Measurements from ENCODE around the gene SFN. TPM values are rescaled to one million over a fixed set of nuclear protein-coding genes. Genes with fewer than 3 reads are reported as not detected.

The SFN gene
- total RNA-seq, 1 experiment from 2014 or later, result 245 TPM

DNA sequence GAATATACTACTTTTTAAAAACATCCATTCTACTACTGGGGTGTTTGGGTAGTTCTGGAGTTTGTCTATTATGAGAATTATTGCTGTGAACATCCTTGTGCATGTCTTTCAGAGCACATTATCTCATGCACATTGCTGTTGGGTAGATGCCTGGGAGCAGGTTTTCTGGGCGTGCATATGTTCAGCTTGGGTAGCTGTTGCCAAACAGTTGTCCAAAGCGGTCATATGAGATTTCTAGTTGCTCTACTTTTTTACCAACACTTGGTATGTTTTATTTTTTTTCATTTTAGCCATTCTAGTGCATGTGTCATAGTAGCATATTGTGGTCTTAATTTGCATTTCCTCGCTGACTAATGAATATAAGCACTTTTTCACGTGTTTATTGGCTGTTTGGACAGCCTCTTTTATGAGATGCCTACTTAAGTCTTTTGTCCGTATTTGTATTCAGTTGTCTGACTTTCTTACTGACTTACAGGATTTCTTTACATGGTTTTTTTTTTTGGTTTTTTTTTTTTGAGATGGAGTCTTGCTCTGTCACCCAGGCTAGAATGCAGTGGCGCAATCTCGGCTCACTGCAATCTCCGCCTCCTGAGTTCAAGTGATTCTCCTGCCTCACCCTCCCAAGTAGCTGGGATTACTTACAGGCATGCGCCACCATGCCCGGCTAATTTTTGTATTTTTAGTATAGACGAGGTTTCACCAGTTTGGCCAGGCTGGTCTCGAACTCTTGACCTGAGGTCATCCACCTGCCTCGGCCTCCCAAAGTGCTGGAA lies 18.3 kb upstream of the SFN start:
- Histone ChIP-seq H3K27me3 (ENCODE audit: insufficient read depth, low read length) (no peaks in the 10 kb centered on the region), H3K27ac (ENCODE audit: low read depth, low read length) (no peak overlapping the region), H4K20me1 (ENCODE audit: insufficient read depth) (no peaks in the 10 kb centered on the region), H3K4me3 (replicated peaks in 1 of 2; ENCODE audit: low read depth in 1 of 2, low read length in 2 of 2) (no peak overlapping the region), H3K4me2 (ENCODE audit: low read length) (no peak overlapping the region), H3K9me2 (ENCODE audit: insufficient read depth) (no peaks in the 10 kb centered on the region), H3K79me2 (ENCODE audit: insufficient read depth, low read length) (peaks cover 12% of the 10 kb centered on the region; the same call in 1 of the 2 replicates), H3K4me1 (ENCODE audit: control insufficient read depth in 1 of 2, insufficient read depth in 2 of 2, low read length in 2 of 2) (peaks cover 19 to 27% of the 10 kb centered on the region in 2 experiments), H3K36me3 (ENCODE audit: control insufficient read depth in 1 of 2, insufficient read depth in 2 of 2, low read length in 2 of 2) (peaks cover 6 to 15% of the 10 kb centered on the region in 2 experiments; a peak in 2 of 4 replicates), H2AFZ (ENCODE audit: low read depth, low read length, poor library complexity, severe bottlenecking) (no peak overlapping the region), H3K9me3 (ENCODE audit: control insufficient read depth in 1 of 2, insufficient read depth in 1 of 2, low read depth in 1 of 2, low read length in 2 of 2) (no peaks in the 10 kb centered on the region), H3K9ac (ENCODE audit: low read length) (no peak overlapping the region)
- CTCF ChIA-PET, result no interaction called here
- BruUV-seq (replicated peaks), result no TSS peak
- TF ChIP-seq ZNF274 (IDR thresholded peaks at IDR 0.05; ENCODE audit: low read depth, low read length) (no peak), CEBPB (IDR thresholded peaks at IDR 0.05; ENCODE audit: low read depth) (no peak), RAD21 (IDR thresholded peaks at IDR 0.05; ENCODE audit: low read depth) (no peak), CBX3 (IDR thresholded peaks at IDR 0.05; ENCODE audit: low read depth) (no peak), EZH2phosphoT487 (IDR thresholded peaks at IDR 0.05; ENCODE audit: borderline replicate concordance) (no peak), SIN3A (IDR thresholded peaks at IDR 0.05; ENCODE audit: low read depth) (no peak), JUND (IDR thresholded peaks at IDR 0.05) (no peak), EZH2 (IDR thresholded peaks at IDR 0.05) (no peak), ZFX (IDR thresholded peaks at IDR 0.05) (no peak), EGR1 (IDR thresholded peaks at IDR 0.05; ENCODE audit: low read depth) (no peak), POLR2AphosphoS5 (IDR thresholded peaks at IDR 0.05; ENCODE audit: low read depth, low read length) (no peak), SP1 (IDR thresholded peaks at IDR 0.05; ENCODE audit: low read depth) (no peak)
- TF ChIP-seq, protein P1, sequence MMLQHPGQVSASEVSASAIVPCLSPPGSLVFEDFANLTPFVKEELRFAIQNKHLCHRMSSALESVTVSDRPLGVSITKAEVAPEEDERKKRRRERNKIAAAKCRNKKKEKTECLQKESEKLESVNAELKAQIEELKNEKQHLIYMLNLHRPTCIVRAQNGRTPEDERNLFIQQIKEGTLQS (IDR thresholded peaks at IDR 0.05), result no peak
- TF ChIP-seq, protein P2, sequence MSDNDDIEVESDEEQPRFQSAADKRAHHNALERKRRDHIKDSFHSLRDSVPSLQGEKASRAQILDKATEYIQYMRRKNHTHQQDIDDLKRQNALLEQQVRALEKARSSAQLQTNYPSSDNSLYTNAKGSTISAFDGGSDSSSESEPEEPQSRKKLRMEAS (IDR thresholded peaks at IDR 0.05), result no peak
- TF ChIP-seq, protein P3, sequence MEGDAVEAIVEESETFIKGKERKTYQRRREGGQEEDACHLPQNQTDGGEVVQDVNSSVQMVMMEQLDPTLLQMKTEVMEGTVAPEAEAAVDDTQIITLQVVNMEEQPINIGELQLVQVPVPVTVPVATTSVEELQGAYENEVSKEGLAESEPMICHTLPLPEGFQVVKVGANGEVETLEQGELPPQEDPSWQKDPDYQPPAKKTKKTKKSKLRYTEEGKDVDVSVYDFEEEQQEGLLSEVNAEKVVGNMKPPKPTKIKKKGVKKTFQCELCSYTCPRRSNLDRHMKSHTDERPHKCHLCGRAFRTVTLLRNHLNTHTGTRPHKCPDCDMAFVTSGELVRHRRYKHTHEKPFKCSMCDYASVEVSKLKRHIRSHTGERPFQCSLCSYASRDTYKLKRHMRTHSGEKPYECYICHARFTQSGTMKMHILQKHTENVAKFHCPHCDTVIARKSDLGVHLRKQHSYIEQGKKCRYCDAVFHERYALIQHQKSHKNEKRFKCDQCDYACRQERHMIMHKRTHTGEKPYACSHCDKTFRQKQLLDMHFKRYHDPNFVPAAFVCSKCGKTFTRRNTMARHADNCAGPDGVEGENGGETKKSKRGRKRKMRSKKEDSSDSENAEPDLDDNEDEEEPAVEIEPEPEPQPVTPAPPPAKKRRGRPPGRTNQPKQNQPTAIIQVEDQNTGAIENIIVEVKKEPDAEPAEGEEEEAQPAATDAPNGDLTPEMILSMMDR (IDR thresholded peaks at IDR 0.05 in 2 of 3, conservative IDR thresholded peaks at IDR 0.05 in 1 of 3; ENCODE audit: borderline replicate concordance in 1 of 3, insufficient read depth in 1 of 3, low read depth in 2 of 3, low read length in 2 of 3), result no peak
- TF ChIP-seq, protein P4, sequence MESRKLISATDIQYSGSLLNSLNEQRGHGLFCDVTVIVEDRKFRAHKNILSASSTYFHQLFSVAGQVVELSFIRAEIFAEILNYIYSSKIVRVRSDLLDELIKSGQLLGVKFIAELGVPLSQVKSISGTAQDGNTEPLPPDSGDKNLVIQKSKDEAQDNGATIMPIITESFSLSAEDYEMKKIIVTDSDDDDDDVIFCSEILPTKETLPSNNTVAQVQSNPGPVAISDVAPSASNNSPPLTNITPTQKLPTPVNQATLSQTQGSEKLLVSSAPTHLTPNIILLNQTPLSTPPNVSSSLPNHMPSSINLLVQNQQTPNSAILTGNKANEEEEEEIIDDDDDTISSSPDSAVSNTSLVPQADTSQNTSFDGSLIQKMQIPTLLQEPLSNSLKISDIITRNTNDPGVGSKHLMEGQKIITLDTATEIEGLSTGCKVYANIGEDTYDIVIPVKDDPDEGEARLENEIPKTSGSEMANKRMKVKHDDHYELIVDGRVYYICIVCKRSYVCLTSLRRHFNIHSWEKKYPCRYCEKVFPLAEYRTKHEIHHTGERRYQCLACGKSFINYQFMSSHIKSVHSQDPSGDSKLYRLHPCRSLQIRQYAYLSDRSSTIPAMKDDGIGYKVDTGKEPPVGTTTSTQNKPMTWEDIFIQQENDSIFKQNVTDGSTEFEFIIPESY (IDR thresholded peaks at IDR 0.05; ENCODE audit: extremely low read depth, insufficient replicate concordance, low read length), result no peak
- TF ChIP-seq, protein P5, sequence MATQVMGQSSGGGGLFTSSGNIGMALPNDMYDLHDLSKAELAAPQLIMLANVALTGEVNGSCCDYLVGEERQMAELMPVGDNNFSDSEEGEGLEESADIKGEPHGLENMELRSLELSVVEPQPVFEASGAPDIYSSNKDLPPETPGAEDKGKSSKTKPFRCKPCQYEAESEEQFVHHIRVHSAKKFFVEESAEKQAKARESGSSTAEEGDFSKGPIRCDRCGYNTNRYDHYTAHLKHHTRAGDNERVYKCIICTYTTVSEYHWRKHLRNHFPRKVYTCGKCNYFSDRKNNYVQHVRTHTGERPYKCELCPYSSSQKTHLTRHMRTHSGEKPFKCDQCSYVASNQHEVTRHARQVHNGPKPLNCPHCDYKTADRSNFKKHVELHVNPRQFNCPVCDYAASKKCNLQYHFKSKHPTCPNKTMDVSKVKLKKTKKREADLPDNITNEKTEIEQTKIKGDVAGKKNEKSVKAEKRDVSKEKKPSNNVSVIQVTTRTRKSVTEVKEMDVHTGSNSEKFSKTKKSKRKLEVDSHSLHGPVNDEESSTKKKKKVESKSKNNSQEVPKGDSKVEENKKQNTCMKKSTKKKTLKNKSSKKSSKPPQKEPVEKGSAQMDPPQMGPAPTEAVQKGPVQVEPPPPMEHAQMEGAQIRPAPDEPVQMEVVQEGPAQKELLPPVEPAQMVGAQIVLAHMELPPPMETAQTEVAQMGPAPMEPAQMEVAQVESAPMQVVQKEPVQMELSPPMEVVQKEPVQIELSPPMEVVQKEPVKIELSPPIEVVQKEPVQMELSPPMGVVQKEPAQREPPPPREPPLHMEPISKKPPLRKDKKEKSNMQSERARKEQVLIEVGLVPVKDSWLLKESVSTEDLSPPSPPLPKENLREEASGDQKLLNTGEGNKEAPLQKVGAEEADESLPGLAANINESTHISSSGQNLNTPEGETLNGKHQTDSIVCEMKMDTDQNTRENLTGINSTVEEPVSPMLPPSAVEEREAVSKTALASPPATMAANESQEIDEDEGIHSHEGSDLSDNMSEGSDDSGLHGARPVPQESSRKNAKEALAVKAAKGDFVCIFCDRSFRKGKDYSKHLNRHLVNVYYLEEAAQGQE (IDR thresholded peaks at IDR 0.05; ENCODE audit: low read depth), result no peak
- DNase-seq (ENCODE audit: low read depth, low spot score), result no peak
- intact Hi-C loops (cut with micrococcal nuclease), result no loop called here
- ATAC-seq, result no peak
- RAD21 ChIA-PET (ENCODE audit: low non-redundant PET in 1 of 2, low total read pairs in 2 of 2, uncharacterized antibody in 2 of 2, unreplicated experiment in 2 of 2), result no interaction called here
- POLR2A ChIA-PET, result no interaction called here
